Measurements from ENCODE around the gene CHST14.

Gene CHST14

DNA sequence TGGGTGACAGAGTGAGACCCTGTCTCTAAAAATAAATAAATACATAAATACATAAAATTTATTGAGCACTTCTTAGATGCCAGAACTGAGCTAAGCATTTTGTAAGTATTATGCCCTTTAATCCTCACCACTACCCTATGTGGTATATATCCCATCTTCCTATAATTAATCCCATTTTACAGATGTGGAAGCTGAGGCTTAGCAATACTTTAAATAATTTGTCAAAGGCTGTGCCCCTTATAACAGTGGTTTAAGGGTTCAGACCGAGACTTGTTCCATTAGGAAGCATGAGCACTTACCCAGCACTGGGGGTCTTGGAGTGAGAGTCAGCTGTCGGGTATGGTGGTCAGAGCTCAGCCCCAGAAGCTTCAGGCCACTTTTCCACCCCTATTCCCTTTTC, 7.5 kb upstream of the CHST14 start:
- no peak for DNase-seq (ENCODE audit: low read depth)

DNA sequence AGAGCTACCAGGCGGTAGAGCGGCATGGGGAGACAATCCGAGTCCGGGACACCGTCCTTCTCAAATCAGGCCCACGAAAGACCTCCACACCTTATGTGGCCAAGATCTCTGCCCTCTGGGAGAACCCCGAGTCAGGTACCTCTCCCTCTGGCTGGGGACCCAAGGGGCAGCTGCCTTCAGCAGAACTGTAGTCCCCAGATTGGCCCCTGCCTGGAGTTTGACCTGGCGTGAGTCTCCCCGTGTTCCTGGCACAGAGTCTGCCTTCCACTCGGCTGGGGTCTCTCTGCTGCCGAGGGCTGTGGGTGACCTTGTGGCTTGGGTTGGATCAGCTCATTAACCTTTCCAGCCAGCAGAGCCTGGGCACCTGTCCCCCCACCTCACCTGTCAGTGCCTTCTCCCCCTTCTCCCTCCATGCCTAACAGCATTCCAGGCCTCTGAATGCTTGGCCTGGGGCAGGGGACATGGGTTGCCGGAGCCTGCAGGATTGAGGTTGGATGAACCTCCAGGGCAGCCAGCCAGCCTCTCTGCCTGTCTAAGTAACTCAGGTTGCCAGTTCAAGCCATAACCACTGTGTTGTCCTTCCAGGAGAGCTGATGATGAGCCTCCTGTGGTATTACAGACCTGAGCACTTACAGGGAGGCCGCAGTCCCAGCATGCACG, 6.8 kb upstream of the CHST14 start:
- no peak for DNase-seq (ENCODE audit: low read depth)

DNA sequence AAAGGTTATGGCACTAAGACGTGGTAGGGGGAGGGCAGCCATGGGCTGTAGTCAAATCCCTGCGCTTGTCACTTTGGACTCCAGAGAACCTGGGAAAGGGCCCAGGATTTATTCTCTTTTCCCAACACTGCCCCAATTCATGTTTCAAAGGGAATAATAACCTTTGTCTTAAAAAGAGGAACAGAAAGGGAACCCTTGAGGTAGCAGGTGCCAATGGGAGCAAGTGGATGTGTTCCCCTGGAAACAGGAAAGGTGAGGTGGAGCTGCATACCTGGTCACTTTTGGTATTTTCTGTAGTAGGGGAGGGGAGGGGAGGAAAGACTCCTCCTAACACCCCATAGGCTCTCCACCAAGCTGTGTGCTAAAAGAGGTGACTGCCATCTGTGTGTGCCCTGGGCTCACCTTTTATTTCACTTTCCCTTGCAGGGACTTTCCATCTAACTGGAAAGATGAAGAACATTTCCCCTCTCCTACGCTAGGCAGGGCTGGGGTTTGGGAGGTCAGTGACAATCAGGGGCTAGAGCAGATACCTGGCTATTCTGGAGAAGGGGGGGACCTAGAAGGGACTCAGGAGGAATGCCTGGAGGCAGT, 6.1 kb upstream of the CHST14 start:
- no peak for DNase-seq (ENCODE audit: low read depth)

DNA sequence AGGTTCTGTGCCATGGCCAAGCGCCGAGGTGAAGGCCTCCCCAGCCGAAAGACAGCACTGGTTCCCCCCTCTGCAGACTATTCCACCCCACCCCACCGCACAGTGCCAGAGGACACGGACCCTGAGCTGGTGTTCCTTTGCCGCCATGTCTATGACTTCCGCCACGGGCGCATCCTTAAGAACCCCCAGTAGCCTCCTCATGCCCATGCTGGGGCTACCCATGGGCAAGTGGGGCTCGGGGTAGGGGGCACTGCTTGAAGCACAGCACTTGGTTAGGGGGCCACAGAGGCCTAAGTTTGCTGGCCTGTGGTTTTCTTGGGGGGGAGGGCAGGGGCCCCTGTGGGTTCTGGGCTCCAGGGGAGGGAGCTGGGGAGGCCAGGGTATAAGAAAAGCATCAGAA, 4.8 kb upstream of the CHST14 start:
- no peak for DNase-seq (ENCODE audit: low read depth)

DNA sequence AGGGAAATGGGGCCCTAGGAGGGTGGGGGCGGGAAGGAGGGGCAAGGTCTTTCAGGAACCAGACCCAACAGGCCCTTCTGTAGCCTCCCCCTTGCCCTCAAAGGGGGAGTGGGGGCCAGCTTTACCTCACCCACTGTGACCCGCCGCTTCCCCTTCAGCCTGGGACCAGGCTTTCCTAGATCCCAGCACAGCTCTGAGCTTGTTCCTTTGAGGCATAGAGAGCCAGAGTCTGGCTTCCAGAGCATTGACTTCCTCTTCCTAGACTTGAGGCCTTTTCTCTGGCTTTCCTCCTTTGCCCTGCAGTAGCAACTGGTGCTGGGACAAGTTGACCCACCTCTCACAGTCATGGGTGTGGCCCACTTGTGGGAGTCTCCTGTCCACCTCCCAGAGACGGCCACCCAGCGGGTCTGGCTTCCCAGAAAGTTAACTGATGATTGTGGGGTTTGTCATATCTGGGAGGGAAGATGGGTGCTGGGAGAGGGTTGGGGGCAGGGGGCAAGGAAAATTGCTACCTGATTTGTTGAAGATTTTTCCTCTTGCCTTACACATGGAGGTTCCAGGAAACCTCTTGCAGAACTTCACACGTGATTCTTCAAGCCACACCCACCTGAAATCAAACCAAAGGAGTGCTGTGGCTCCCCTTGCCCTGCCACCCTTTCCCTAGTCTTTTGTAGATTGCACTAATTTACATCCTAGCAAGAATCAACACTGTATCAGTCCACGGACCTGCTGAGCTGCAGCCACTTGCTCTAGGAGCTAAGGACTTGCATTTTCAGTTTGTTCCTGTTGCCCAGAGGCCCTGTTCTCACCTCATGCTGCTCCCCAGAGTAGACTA, 4.1 kb upstream of the CHST14 start:
- DNase-seq (ENCODE audit: low read depth) = no peak

DNA sequence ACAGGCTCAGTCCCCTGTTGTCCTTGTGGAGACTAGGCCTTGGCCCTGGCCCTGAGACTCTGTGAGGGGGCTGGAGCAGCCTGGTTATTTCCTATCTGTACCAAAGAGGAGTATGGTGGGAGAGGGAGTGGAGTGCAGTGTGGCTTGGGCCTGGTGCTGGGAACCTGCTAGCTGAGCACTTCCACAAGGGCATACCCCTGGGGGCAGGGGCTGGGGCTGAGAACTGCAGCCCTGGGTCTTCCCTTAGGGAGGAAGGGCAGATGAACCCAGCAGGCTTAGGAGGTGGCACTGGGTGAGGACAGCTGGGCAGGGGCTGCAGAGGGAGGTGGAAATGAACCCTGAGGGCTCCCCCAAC, 3.5 kb upstream of the CHST14 start:
- no peak for DNase-seq (ENCODE audit: low read depth)

DNA sequence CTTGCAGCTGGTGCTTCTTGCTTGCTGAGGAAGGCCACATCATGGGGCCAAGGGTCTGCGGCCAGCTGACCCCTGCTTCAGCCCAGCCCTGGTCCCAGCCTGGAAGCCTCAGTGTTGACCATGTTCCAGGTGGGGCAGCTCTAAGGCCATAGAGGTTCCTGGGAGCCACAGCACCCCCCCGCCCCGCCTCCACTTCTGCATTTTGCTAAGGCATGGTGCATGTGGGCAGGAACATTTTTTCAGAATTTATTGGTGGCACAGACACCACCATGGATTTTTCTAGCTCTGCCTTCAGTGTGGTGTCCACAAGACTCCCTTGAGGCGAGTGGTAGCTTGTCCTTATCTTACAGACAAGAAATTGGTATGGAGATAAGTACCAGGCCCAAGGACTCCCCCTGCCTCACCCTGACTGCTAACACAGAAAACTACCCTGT, 1.9 kb upstream of the CHST14 start:
- DNase-seq (ENCODE audit: low read depth) = no peak

DNA sequence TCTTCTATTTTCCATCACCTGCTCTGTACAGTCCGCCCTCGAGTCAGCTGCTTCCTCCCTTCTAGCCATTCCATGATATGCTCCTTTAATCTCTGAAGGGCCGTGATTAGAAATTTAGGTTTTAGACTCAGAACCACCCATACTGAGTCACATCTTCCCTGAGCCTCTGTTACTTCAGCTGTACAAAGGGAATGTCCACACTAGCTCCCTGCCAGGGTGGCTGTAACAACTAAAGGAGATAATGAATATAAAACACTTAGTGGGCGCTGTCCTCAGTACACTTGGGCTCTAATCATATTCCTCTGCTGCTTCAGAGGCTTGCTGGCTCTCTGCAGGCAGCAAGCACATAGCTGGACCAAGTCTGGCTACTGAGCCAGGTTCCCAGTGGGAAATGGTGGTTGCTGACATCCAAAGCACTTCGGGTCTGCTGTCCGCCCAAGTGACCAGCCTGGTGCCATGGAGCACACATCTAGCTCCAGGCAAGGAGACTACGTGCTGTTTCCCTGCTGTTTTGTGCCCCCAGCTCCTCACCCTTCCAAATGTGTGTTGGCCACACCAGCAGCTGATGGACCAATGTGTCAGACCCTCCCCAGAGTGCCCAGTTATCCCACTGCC, 901 bp upstream of the CHST14 start:
- DNase-seq (ENCODE audit: low read depth) = no peak

DNA sequence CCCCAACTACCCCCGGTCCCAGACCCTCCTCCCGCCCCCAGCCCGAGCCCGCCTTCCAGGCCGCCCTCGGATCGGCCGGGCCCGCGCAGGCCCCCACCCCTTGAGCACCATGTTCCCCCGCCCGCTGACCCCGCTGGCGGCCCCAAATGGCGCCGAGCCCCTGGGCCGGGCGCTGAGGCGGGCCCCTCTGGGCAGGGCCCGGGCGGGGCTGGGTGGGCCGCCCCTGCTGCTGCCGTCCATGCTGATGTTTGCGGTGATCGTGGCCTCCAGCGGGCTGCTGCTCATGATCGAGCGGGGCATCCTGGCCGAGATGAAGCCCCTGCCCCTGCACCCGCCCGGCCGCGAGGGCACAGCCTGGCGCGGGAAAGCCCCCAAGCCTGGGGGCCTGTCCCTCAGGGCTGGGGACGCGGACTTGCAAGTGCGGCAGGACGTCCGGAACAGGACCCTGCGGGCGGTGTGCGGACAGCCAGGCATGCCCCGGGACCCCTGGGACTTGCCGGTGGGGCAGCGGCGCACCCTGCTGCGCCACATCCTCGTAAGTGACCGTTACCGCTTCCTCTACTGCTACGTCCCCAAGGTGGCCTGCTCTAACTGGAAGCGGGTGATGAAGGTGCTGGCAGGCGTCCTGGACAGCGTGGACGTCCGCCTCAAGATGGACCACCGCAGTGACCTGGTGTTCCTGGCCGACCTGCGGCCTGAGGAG, 472 bp downstream of the CHST14 start:
- DNase-seq (ENCODE audit: low read depth) = no peak

DNA sequence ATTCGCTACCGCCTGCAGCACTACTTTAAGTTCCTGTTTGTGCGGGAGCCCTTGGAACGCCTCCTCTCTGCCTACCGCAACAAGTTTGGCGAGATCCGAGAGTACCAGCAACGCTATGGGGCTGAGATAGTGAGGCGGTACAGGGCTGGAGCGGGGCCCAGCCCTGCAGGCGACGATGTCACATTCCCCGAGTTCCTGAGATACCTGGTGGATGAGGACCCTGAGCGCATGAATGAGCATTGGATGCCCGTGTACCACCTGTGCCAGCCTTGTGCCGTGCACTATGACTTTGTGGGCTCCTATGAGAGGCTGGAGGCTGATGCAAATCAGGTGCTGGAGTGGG, 995 bp downstream of the CHST14 start:
- no peak for DNase-seq (ENCODE audit: low read depth)

DNA sequence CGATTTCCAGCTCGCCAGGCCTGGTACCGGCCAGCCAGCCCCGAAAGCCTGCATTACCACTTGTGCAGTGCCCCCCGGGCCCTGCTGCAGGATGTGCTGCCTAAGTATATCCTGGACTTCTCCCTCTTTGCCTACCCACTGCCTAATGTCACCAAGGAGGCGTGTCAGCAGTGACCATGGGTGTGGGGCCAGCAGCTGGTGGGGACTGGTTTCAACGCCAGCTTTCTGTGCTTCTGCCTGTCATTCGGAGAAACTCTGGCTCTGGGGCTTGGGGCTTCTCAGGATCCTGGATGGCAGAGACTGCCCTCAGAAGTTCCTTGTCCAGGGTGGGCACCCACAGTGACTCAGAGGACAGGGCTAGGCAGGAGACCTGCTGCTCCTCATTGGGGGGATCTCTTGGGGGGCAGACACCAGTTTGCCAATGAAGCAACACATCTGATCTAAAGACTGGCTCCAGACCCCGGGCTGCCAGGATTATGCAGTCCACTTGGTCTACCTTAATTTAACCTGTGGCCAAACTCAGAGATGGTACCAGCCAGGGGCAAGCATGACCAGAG, 1.5 kb downstream of the CHST14 start:
- DNase-seq (ENCODE audit: low read depth) = no peak

DNA sequence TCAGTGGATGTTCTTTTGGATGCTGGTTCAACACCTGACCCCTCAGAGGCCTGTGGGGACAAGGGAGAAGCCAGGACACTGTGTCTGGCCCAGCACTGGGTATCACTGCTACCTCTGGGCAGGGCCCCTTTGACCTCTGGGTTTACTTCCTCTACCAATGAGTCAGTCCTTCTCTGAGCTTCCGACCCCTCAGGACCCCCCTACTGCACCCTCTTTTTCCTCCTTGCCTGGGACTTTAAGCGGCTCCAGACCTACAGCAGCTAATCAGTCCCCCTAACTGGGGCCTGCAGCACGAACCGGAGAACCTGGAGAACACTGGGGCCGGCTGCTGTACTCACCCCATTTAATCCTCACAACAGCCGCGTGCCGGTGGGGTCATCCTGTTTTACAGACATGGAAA, 3.8 kb downstream of the CHST14 start:
- no peak for DNase-seq (ENCODE audit: low read depth)

DNA sequence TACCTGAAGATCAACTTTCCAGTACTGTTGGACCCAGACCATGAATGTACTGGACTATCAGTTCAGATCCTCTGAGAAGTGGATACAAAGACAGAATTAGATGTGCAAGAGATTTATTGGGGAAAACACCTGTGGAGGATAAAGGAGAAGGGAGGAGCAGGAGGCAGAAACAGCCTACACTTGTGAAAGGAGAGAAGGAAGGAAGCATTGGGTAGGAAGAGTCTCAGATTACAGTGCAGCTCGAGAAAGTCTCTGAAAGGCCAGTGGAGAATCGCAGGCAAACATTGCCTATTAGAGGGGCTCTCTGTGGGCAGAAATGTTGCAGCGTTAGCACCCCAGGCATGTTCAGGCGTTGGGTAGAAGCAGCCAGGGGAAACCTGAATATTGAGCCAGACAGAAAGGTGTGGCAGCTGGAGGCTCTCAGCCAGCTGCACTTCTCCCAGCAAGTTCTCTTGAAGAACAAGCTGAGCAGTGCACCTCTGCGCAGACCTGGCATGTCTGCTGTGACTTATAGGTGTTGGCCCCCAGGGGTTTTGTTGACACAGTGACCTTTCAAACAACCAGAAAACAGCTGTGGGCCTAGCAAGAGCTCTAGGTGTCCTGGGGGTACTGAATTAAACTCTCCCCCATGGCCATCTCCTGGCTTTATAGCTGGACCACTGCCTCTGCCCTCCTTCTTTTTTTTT, 7.0 kb downstream of the CHST14 start:
- no peak for DNase-seq (ENCODE audit: low read depth)

DNA sequence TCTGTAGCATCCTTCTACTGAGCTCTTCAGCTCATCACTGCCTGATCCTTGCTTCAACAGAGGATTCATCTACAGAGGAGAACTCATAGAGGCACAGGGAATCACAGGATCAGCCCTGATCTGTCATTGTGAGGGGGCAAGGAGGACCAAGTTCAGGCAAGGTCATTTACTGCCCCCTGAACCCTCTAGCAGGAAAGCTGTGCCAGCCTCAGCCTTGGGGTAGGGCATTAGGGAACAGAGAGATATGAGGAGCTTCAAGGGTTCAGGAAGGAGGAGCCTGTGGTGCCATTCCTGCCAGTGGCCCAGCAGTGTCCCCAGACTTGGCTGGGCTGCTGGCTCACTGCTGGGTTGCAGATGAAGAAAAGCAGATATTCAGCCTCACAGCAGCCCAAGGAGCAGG, 8.2 kb downstream of the CHST14 start:
- no peak for DNase-seq (ENCODE audit: low read depth)

DNA sequence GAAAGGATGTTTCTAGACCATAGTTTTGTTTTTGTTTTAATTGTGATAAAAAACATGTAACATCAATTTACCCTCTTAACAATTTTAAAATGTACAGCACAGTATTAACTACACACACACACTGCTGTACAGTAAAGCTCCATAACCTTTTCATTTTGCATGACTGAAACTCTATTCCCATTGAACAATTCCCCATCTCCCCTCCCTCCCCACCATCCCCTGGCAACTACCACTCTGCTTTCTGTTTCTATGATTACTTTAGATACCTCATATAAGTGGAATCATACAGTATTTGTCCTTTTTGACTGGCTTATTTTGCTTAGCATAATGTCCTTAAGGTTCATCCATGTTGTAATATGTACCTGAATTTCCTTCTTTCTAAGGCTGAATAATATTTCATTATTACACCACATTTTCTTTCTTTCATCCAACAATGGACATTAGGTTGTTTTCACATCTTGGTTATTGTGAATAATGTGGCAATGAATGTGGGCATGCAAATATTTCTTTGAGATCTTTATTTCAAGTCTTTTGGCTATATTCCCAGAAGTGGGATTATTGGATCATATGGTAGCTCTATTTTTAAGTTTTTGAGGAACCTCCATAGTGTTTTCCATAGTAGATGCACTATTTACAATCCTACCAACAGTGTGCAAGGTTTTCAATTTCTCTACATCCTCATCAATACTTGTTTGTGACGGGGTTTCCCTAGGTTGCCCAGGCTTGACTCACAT, 10.7 kb downstream of the CHST14 start:
- DNase-seq (ENCODE audit: low read depth) = no peak

DNA sequence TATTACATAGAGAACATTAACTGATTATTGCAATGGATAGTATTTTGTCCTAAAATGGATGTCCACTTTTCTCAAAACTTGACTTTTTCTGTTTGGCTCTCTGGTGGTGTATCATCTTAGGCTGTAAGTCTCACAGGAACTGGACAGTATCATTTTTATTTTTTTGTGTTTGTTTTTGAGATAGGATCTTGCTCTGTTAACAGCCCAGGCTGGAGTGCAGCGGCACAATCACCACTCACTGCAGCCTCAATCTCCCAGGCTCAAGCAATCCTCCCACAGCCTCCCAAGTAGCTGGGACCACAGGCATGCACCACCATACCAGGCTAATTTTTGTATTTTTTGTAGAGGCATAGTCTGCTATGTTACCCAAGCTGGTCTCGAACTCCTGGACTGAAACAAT, 13.1 kb downstream of the CHST14 start:
- DNase-seq (ENCODE audit: low read depth) = no peak

DNA sequence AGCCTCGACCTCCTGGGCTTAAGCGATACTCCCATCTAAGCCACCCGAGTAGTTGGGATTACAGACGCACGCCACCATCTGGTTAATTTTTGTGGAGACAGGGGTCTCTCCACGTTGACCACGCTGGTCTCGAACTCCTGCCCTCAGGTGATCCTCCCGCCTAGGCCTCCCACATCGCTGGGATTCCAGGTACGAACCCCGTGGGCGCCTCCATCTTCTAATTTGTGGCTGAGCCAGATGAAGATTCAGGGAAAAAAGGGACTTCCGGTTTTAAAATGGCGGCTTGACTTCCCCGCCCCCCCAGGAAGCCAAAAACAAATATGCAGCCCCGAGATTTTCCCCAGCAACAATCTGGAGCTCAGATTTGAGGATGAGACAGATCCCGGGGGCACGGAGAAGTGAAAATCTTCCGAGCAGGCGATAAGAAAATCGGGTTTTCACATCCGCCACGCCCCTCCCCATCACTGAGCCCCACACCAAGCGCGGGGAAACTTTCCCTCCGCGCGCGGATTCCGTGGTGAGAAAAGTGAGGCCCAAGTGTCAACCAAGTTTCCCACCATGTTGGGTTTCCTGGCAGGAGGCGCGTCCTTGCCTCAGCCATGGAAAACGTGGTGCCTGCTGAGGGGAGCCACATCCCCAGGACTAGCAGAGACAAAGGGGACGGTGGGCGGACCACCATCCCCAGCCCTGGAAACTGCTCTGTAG, 15.4 kb downstream of the CHST14 start:
- DNase-seq (ENCODE audit: low read depth) = no peak

DNA sequence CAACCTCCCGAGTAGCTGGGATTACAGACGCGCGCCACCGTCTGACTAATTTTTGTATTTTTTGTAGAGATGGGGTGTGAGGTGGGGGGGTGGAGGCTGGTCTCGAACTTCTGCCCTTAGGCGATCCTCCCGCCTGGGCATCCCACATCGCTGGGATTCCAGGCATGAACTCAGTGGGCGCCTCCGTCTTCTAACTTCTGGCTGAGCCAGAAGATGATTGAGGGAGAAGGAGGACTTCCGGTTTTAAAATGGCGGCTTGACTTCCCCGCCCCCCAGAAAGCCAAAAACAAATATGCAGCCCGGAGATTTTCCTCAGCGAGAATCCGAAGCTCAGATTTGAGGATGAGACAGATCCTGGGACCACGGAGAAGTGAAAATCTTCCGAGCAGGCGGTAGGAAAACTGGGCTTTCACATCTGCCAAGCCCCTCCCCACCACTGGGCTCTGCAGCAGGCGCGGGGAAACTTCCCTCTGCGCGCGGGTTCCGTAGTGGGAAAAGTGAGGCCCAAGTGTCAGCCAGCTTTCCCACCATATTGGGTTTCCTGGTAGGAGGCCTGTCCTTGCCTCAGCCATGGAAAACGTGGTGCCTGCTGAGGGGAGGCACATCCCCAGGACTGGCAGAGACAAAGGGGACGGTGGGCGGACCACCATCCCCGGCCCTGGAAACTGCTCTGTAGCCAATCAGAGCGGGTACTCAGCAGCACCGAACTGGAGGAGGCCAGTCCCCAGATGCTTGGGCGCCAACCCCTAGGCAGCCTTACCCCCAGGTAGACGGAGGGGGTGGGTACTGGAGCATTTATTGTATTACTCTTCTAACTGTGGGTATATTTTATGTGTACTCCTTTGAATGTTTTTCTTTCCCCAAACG, 17.3 kb downstream of the CHST14 start:
- no peak for DNase-seq (ENCODE audit: low read depth)

All from stimulated activated CD8-positive, alpha-beta memory T cell treated with anti-CD3 and anti-CD28 coated beads, Interleukin-7, amount 100 ng/mL, for 24 hours (primary cell).